Effector memory CD8-positive, alpha-beta T cell (primary cell): ENCODE data around the gene CAT.
"Not testable (repeated sequence)": the region's sequence is repeated elsewhere in the genome, so short reads cannot be mapped to it uniquely, and the experiment has no call there.

Source experiments
- ATAC-seq: fragments of 150-1000 bp; cut with Tn5 transposase; replicated peaks from 2 replicates; pipeline ENCODE4 v1.10.0; 2021; ENCODE audit warnings: mild to moderate bottlenecking, moderate library complexity
- DNase-seq, 3 experiments: peaks; one replicate each; pipeline ENCODE4 v3.0.0; 2021
- H3K27ac Mint-ChIP-seq, 2 donors: one replicate each; pipeline ENCODE4 v1.8.0; 2022; ENCODE audit warnings: mild to moderate bottlenecking in 2 of 2, mixed read lengths in 2 of 2, moderate library complexity in 2 of 2
- H3K27me3 Mint-ChIP-seq, 2 donors: one replicate each; pipeline ENCODE4 v1.8.0; 2022; ENCODE audit warnings: mixed read lengths in 2 of 2
- H3K36me3 Mint-ChIP-seq: one replicate; pipeline ENCODE4 v1.8.0; 2022; ENCODE audit warnings: mild to moderate bottlenecking, moderate library complexity, mixed read lengths; ENCODE audit not compliant: insufficient read depth
- H3K4me1 Mint-ChIP-seq, 2 donors: one replicate each; pipeline ENCODE4 v1.8.0; 2022; ENCODE audit warnings: low read depth in 2 of 2, mixed read lengths in 2 of 2
- H3K4me3 Mint-ChIP-seq, 2 donors: one replicate each; pipeline ENCODE4 v1.8.0; 2022; ENCODE audit warnings: mild to moderate bottlenecking in 2 of 2, mixed read lengths in 2 of 2, moderate library complexity in 2 of 2
- H3K9me3 Mint-ChIP-seq, 2 donors: one replicate each; pipeline ENCODE4 v1.8.0; 2022; ENCODE audit warnings: mixed read lengths in 2 of 2

The CAT gene

DNA sequence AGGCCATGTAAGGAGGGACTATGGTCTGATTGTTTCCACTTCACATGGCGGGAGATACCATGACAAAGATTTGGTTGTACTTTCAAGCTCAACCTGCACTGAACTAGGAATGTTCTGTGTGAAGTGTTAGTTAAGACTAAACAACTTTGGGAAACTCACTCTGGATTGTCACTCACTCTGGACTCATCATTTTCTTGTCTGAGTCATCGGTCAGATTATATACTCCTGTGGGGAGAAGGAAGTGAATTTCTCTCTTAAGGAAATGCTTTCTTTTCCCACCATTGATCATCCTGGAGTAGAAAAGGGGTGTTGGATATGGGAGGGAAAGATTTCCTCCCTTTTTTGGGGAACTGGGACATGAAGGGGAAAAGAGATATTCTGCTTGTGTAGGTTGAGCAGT, 26.9 kb upstream of the CAT start:
- peaks cover 47 to 54% of the 10 kb centered on the region in 2 donors for H3K27me3 Mint-ChIP-seq
- no peak for DNase-seq
- no peak overlapping the region for H3K27ac Mint-ChIP-seq
- ATAC-seq: no peak
- H3K36me3 Mint-ChIP-seq: no peaks in the 10 kb centered on the region
- H3K4me1 Mint-ChIP-seq: no peaks in the 10 kb centered on the region
- no peak overlapping the region for H3K4me3 Mint-ChIP-seq
- H3K9me3 Mint-ChIP-seq: peaks cover 0 to 7% of the 10 kb centered on the region in 2 donors

DNA sequence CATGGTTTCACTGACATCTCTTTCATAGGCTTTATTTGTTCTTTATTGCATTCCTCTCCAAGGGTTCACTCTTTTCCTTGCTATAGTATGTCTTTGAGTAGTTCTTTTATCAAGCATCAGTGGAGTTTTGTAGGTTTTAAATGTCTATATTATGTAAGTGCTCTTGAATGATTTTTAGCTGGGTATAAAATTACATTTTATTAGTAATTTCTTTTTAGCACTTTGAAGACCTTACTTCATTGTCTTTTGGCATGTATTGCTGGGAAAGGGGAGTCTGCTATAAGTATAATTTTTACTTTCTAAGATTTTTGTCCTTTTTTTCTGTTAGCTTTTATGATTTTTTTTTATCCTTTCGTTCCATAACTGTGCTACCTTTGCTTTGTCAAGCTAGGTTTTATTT, 25.5 kb upstream of the CAT start:
- H3K9me3 Mint-ChIP-seq: peaks cover 0 to 7% of the 10 kb centered on the region in 2 donors
- H3K27ac Mint-ChIP-seq: no peak overlapping the region
- H3K36me3 Mint-ChIP-seq: no peaks in the 10 kb centered on the region
- H3K4me1 Mint-ChIP-seq: no peaks in the 10 kb centered on the region
- ATAC-seq: no peak
- DNase-seq: no peak
- H3K4me3 Mint-ChIP-seq: no peak overlapping the region
- H3K27me3 Mint-ChIP-seq: peaks cover 41 to 52% of the 10 kb centered on the region in 2 donors

DNA sequence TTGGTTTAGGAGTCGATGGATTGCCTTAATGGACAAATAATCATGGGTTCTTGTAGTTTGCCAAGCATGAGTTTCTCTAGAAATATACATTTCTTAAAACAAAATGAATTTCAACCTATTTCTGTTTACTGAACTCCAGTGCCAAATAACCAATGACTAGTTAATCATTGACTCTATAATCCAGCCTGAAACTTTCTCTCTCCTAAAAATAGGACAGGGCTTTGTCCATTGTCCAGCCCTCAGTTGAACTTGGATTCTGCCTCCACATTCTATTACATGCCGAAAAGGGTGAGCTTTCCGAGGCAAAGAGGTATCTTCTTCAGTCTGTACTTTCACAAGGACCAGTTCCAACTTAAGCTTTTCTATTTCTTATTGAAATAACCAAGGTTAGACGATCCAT, 23.2 kb upstream of the CAT start:
- Mint-ChIP-seq H3K4me1 (no peaks in the 10 kb centered on the region), H3K36me3 (no peaks in the 10 kb centered on the region), H3K4me3 (no peak overlapping the region), H3K27me3 (peaks cover 30 to 60% of the 10 kb centered on the region in 2 donors), H3K9me3 (peaks cover 0 to 7% of the 10 kb centered on the region in 2 donors), H3K27ac (no peak overlapping the region)
- ATAC-seq (no peak), DNase-seq (no peak)

DNA sequence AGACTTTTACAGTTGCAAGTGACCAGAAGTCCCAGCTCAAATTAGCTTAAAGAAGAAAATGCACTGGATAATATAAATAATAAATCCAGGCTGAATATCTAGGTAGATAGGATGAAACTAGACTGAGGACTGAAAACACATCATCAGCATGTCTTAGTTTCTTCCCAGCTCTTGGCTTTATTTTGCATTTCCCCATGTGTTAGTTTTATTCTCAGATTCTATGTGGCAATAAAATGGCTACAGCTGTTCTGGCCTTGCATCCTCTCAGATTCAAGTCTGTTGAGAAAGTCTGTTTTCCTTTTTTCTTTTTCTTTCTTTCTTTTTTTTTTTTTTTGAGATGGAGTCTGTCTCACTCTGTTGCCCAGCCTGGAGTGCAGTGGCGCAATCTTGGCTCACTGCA, 22.6 kb upstream of the CAT start:
- Mint-ChIP-seq H3K27me3 (peaks cover 36 to 60% of the 10 kb centered on the region in 2 donors), H3K9me3 (peaks cover 0 to 7% of the 10 kb centered on the region in 2 donors), H3K36me3 (no peaks in the 10 kb centered on the region), H3K4me3 (no peak overlapping the region), H3K27ac (no peak overlapping the region), H3K4me1 (no peaks in the 10 kb centered on the region)
- ATAC-seq: no peak
- DNase-seq: no peak

DNA sequence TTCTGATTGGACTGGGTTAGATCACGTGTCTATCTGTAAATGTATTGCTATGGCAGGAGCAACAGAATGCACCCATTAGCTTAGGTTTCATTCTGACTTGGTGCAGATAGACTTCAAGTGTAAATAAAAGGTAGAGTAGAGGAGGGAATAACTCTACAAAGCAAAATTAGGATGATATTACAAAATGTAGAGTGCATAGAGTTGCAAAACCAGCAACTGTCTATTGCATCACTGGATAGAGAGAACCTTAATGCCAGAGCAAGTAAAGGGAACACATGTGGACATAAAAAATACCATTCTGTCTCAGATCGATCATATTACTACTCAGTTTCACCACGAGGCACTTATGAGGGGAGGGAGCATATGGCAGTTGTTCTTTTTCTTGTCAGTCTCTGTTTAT, 22.0 kb upstream of the CAT start:
- Mint-ChIP-seq H3K4me3 (no peak overlapping the region), H3K4me1 (no peaks in the 10 kb centered on the region), H3K9me3 (peaks cover 0 to 7% of the 10 kb centered on the region in 2 donors), H3K27me3 (peaks cover 37 to 62% of the 10 kb centered on the region in 2 donors), H3K36me3 (no peaks in the 10 kb centered on the region), H3K27ac (no peak overlapping the region)
- ATAC-seq: no peak
- DNase-seq: no peak

DNA sequence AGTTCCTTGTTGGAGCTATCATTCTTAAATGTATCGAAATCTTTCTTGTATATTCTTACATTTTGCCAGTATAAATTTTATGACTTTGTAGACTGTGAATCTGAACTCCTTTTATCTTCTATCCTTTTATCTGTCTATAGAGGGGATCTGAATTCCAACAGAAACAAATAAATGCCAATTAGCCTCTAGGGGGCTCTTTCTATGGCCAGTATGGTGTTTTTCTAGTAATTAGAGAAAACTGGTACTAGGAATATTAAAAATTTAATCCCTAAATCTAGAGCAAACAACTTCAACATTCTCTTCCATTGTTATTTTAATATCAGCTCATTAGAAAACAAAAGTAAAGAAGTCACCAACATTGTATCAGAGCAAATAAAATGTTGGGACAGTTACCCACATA, 21.5 kb upstream of the CAT start:
- H3K36me3 Mint-ChIP-seq: no peaks in the 10 kb centered on the region
- DNase-seq (no peak), ATAC-seq (no peak)
- no peak overlapping the region for H3K4me3 Mint-ChIP-seq
- peaks cover 0 to 7% of the 10 kb centered on the region in 2 donors for H3K9me3 Mint-ChIP-seq
- no peaks in the 10 kb centered on the region for H3K4me1 Mint-ChIP-seq
- peaks cover 40 to 66% of the 10 kb centered on the region in 2 donors for H3K27me3 Mint-ChIP-seq
- H3K27ac Mint-ChIP-seq: no peak overlapping the region

DNA sequence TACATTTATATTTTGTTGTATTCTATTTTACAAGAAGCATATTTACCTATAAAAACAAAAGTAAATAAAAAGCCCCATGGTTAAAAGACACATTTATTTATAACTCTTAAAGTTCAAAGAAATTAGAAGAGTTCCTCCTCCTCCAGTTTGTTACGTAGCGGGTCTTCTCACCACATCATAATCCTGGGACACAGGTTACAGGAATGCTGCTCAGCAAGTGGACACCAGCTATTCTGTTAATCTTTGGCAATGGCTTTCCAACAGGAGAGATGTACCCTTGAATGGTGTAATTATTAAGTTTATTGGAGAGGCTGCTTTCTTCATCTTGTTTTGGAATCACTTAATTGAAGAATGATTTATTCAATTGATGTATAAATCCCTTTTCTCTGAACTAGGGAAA, 19.6 kb upstream of the CAT start:
- no peak overlapping the region for H3K27ac Mint-ChIP-seq
- DNase-seq: no peak
- ATAC-seq: no peak
- peaks cover under 1% of the 10 kb centered on the region for H3K36me3 Mint-ChIP-seq
- no peaks in the 10 kb centered on the region for H3K4me1 Mint-ChIP-seq
- no peaks in the 10 kb centered on the region for H3K9me3 Mint-ChIP-seq
- H3K4me3 Mint-ChIP-seq: no peak overlapping the region
- H3K27me3 Mint-ChIP-seq: peaks cover 45 to 70% of the 10 kb centered on the region in 2 donors

DNA sequence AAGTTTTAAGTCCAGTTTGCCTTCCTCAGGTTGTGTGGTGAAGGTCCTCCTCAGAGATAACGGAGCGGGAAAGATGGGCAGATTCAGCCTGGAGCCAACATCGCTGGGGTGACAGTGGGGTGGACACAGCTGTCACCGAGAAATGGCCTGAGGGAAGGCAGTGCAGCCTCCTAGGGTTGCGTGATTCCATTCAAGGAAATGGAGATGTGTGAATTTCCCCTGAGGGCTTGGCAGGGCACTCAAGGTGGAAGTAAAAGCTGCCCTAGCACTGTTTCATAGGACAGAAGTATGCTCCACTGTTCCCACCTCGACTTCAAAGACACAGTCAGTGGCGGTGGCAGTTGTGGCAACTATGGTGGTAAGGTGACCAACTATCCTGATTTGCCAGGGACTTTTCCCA, 15.4 kb upstream of the CAT start:
- Mint-ChIP-seq H3K4me1 (no peaks in the 10 kb centered on the region), H3K27me3 (peaks cover 25 to 40% of the 10 kb centered on the region in 2 donors), H3K27ac (no peak overlapping the region), H3K9me3 (no peaks in the 10 kb centered on the region), H3K4me3 (no peak overlapping the region), H3K36me3 (peaks cover 4% of the 10 kb centered on the region)
- no peak for ATAC-seq
- no peak for DNase-seq

DNA sequence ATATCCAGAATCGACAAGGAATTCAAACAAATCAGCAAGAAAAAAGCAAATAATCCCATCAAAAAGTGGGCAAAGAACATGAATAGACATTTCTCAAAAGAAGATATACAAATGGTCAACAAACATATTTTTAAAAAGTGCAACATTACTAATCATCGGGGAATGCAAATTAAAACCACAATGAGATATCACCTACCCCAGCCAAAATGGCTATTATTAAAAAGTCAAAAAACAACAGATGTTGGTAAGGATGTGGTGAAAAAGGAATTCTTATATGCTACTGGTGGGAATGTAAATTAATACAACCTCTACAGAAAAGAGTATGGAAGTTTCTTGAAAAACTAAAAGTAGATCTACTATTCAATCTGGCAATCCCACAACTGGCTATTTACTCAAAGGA, 13.9 kb upstream of the CAT start:
- H3K27me3 Mint-ChIP-seq: peaks cover 23 to 41% of the 10 kb centered on the region in 2 donors
- H3K27ac Mint-ChIP-seq, ATAC-seq, DNase-seq, H3K4me3 Mint-ChIP-seq, H3K36me3 Mint-ChIP-seq, H3K4me1 Mint-ChIP-seq, H3K9me3 Mint-ChIP-seq: not testable (repeated sequence)

DNA sequence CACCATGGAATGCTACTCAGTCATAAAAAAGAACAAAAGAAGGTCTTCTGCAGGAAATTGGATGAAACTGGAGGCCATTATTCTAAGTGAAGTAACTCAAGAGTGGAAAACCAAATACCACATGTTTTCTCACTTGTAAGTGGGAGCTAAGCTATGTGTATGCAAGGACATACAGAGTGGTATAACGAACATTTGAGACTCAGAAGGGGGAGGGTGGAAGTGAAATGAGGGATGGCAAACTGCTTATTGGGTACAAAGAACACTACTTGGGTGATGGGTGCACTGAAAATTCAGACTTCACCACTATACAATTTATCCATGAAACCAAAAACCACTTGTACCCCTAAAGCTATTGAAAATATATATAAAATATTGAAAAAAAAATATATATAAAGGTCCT, 13.4 kb upstream of the CAT start:
- ATAC-seq (no peak), DNase-seq (no peak)
- Mint-ChIP-seq H3K27me3 (peaks cover 21 to 42% of the 10 kb centered on the region in 2 donors), H3K4me3 (no peak overlapping the region), H3K4me1 (no peaks in the 10 kb centered on the region), H3K9me3 (no peaks in the 10 kb centered on the region), H3K27ac (no peak overlapping the region), H3K36me3 (peaks cover 4% of the 10 kb centered on the region)

DNA sequence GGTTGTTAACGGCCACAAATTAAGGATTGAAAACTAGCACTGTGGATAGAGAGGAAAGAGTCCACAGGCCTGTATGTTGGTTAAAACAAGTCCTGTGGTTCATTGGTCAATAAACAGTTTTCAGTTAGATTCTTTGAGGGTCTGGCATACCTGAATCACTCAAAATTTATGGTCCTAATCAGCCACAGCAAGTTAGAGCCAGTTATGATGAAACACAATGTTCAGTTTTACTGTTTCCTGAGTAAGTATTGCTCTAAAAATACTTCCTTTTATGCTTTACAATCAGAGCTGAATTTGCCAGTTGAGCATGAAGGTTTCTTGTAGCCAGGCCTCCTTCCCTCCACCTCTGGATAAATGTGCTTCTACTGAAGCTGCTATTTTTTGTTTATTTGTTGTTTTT, 12.9 kb upstream of the CAT start:
- ATAC-seq (no peak), DNase-seq (no peak)
- Mint-ChIP-seq H3K27me3 (peaks cover 16 to 39% of the 10 kb centered on the region in 2 donors), H3K4me1 (no peaks in the 10 kb centered on the region), H3K9me3 (no peaks in the 10 kb centered on the region), H3K36me3 (peaks cover 4% of the 10 kb centered on the region), H3K4me3 (no peak overlapping the region), H3K27ac (no peak overlapping the region)

DNA sequence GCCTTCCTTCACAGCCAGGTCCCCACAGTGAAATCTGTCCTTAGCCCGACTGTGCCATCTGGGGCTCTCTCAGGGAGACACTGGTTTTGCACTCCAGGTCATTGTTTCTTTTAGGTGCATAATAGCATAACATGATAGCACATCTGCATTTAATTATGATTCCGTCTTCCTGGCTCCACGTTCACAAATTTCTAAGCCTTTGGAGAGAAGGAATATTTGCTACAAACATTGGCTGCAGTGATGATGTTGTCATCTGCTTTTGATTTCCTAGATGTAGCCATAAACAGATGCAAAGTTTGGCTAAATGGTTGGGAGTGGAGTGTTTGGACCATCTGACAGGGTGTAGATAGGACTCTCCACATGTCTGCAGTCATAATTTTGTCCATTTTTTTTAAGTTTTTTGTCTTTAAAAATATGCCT, 12.0 kb upstream of the CAT start:
- Mint-ChIP-seq H3K36me3 (peaks cover 4% of the 10 kb centered on the region), H3K27me3 (peaks cover 12 to 31% of the 10 kb centered on the region in 2 donors)

DNA sequence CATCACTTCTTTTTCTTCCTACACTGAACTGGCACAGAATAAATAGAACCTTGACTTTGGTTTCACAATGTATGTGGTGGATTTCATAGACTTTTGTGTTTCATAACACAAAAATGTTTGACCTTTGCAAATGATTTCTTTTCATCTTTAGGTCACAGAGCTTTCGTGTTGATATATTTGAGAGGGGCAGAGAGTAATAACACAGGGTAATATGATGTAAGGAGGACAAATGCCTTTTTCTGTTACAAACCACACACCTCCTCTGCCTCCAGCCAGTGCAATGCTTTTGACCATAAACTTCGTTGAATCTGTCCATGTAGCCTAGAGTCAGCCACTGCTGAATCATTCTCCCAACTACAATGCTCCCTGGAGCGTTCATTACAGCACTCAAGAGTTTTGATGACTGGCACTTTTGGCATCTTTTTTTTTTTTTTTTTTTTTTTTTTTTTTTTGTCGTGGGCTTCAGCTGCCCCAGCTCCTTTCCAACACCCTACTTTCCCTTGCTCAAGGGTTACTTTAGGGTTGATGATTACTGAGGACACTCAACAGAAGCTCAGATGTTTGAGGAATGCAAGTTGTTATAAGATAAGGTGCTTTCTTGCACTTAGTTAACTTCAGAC, 11.4 kb upstream of the CAT start:
- Mint-ChIP-seq H3K4me3 (no peak overlapping the region), H3K27me3 (peaks cover 14 to 26% of the 10 kb centered on the region in 2 donors)
- DNase-seq: no peak

More for the DNA sequence above, 12.0 kb upstream of the CAT start:
- Mint-ChIP-seq H3K27ac (no peak overlapping the region), H3K9me3 (no peaks in the 10 kb centered on the region), H3K4me1 (no peaks in the 10 kb centered on the region), H3K4me3 (no peak overlapping the region)
- DNase-seq (no peak), ATAC-seq (no peak)

DNA sequence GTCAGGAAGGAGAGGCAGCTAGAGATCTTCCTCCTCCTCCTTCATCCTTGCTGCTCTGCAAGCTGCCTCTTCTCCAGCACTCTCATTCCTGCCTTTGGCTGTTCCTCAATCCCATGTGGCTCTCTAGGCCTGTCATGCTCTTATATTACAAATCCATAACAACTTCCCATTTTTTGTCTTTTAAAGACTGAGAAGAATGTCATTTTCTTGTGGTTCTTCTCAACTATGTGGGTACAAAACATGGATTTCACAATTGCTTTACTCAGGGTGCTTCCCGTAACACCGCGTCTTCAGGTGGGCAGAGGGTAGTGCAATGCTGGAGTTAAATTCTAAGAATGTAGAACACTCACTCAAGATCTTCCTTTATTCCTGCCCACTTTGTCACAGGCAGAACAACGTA, 6.8 kb upstream of the CAT start:
- peaks cover 7 to 21% of the 10 kb centered on the region in 2 donors for H3K27me3 Mint-ChIP-seq
- no peaks in the 10 kb centered on the region for H3K9me3 Mint-ChIP-seq
- ATAC-seq (no peak), DNase-seq (no peak)
- no peak overlapping the region for H3K27ac Mint-ChIP-seq
- no peaks in the 10 kb centered on the region for H3K4me1 Mint-ChIP-seq
- no peak overlapping the region for H3K4me3 Mint-ChIP-seq
- no peaks in the 10 kb centered on the region for H3K36me3 Mint-ChIP-seq

More for the DNA sequence above, 11.4 kb upstream of the CAT start:
- no peak overlapping the region for H3K27ac Mint-ChIP-seq
- ATAC-seq: no peak
- H3K36me3 Mint-ChIP-seq: peaks cover 4% of the 10 kb centered on the region
- H3K9me3 Mint-ChIP-seq: no peaks in the 10 kb centered on the region
- no peaks in the 10 kb centered on the region for H3K4me1 Mint-ChIP-seq
